Measurements from ENCODE around the gene LILRB3.
"Not testable (repeated sequence)": the region's sequence is repeated elsewhere in the genome, so short reads cannot be mapped to it uniquely, and the experiment has no call there.

Gene LILRB3

DNA sequence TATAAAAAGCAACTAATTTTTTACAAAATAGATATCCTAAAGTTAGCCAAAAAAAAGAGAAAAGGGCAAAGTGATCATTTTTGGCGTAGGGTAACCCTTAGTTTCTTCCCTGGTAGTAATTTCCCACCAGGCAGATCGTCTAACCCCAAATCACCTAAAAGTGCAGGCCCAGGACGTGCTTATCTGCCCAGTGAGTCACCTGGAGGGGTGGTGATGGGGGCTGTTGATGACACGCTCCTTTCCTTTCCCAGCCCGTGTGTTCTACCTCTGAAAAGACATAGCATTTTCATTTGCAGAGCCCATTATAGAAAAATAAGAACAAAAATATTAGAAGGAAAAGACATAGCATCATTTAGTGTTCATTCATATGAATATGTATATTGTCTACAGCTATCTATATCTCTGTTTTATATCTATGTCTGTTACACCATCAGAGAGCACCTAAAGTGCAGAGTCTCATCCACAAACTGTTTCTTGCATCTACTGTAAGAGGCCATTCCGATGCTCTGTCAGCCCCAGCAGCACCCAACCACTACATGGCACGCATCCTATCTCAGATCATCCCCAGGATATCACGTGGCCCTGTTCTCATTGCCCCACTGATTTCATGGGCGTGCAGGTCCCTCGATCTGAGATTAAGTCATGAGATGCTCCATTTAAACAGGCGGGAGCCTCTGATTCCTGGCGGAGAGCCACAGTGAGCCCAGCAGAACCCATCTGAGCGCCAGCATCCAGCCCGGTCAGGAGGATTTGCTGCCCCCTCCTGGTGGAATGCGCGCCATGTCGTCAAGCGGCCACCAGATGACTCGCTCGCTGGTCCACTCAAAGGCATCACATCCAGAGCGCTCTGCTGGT is 8.5 kb upstream of the LILRB3 start:
- Histone ChIP-seq H3K9ac (ENCODE audit: low read length) (no peak overlapping the region), H3K4me3 (ENCODE audit: insufficient read depth in 1 of 2, low read depth in 1 of 2, low read length in 2 of 2) (no peak overlapping the region), H2BK12ac (ENCODE audit: low read length in 2 of 2) (no peak overlapping the region), H4K91ac (ENCODE audit: low read length) (no peak overlapping the region), H4K8ac (ENCODE audit: low read length) (no peak overlapping the region), H3K4ac (ENCODE audit: low read depth in 1 of 2, low read length in 2 of 2) (no peak overlapping the region), H3K27ac (ENCODE audit: low read length, poor library complexity, severe bottlenecking) (no peak overlapping the region), H3K14ac (ENCODE audit: low read length in 2 of 2) (no peak overlapping the region), H2BK120ac (ENCODE audit: low read depth, low read length) (no peak overlapping the region), H3K18ac (ENCODE audit: low read depth in 1 of 2, low read length in 2 of 2) (no peak overlapping the region), H3K9me3 (ENCODE audit: control insufficient read depth, low read length) (peaks cover 8% of the 10 kb centered on the region), H2BK5ac (ENCODE audit: low read depth, low read length, poor library complexity, severe bottlenecking) (no peak overlapping the region), H3K36me3 (ENCODE audit: control insufficient read depth in 1 of 2, insufficient read depth in 2 of 2, low read depth in 1 of 2, low read length in 2 of 2) (no peaks in the 10 kb centered on the region), H3K27me3 (ENCODE audit: control insufficient read depth in 1 of 2, insufficient read depth in 1 of 2, low read length in 2 of 2) (peaks cover 11 to 44% of the 10 kb centered on the region in 2 experiments), H2BK15ac (ENCODE audit: low read depth, poor library complexity, severe bottlenecking) (no peak overlapping the region), H3K79me1 (replicated peaks; ENCODE audit: low read length, poor library complexity, severe bottlenecking) (no peaks in the 10 kb centered on the region), H3K23ac (ENCODE audit: low read length in 2 of 2) (no peak overlapping the region), H3K4me2 (ENCODE audit: low read length, poor library complexity, severe bottlenecking) (no peak overlapping the region), H3K4me1 (ENCODE audit: control insufficient read depth, insufficient read depth, low read depth, low read length) (no peaks in the 10 kb centered on the region), H2AK5ac (ENCODE audit: low read length, severe bottlenecking) (no peak overlapping the region), H2AFZ (ENCODE audit: low read depth, low read length) (no peak overlapping the region)
- peak; percentile 68 for DNase-seq
- 26% methylated on average over 19 of the region's 21 CpGs for WGBS

DNA sequence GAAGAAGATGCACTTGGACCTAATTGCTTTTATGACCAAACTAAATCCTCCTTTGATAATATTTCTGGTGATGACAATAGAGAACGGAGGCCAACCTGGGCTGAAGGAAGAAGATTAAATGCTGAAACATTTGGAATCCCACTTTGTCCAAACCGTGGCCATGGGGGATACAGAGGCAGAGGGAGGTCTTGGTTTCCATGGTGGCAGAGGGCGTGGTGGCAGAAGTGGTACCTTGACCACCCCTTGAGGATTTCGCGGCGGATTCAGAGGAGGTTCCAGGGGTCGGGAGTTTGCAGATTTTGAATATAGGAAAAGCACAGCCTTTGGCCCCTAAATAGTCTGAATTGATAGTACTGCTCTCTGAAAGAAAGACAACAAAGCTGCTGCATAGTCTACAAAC is 7.2 kb upstream of the LILRB3 start:
- Histone ChIP-seq H3K27me3 (ENCODE audit: control insufficient read depth in 1 of 2, insufficient read depth in 1 of 2, low read length in 2 of 2) (peaks cover 11 to 41% of the 10 kb centered on the region in 2 experiments), H2AFZ (ENCODE audit: low read depth, low read length) (no peak overlapping the region), H3K14ac (ENCODE audit: low read length in 2 of 2) (no peak overlapping the region), H4K91ac (ENCODE audit: low read length) (no peak overlapping the region), H3K4ac (ENCODE audit: low read depth in 1 of 2, low read length in 2 of 2) (no peak overlapping the region), H3K36me3 (ENCODE audit: control insufficient read depth in 1 of 2, insufficient read depth in 2 of 2, low read depth in 1 of 2, low read length in 2 of 2) (no peaks in the 10 kb centered on the region), H3K79me1 (replicated peaks; ENCODE audit: low read length, poor library complexity, severe bottlenecking) (no peaks in the 10 kb centered on the region), H2BK15ac (ENCODE audit: low read depth, poor library complexity, severe bottlenecking) (no peak overlapping the region), H2AK5ac (ENCODE audit: low read length, severe bottlenecking) (no peak overlapping the region), H2BK5ac (ENCODE audit: low read depth, low read length, poor library complexity, severe bottlenecking) (no peak overlapping the region), H4K8ac (ENCODE audit: low read length) (no peak overlapping the region), H3K18ac (ENCODE audit: low read depth in 1 of 2, low read length in 2 of 2) (no peak overlapping the region), H3K27ac (ENCODE audit: low read length, poor library complexity, severe bottlenecking) (no peak overlapping the region), H3K4me2 (ENCODE audit: low read length, poor library complexity, severe bottlenecking) (no peak overlapping the region), H3K23ac (ENCODE audit: low read length in 2 of 2) (no peak overlapping the region), H3K4me1 (ENCODE audit: control insufficient read depth, insufficient read depth, low read depth, low read length) (no peaks in the 10 kb centered on the region), H3K4me3 (ENCODE audit: insufficient read depth in 1 of 2, low read depth in 1 of 2, low read length in 2 of 2) (no peak overlapping the region), H2BK120ac (ENCODE audit: low read depth, low read length) (no peak overlapping the region), H3K9ac (ENCODE audit: low read length) (no peak overlapping the region), H2BK12ac (ENCODE audit: low read length in 2 of 2) (no peak overlapping the region), H3K9me3 (ENCODE audit: control insufficient read depth, low read length) (peaks cover 6% of the 10 kb centered on the region)
- 88% methylated on average over 7 of the region's 7 CpGs for whole genome bisulfite sequencing
- no peak for DNase-seq

DNA sequence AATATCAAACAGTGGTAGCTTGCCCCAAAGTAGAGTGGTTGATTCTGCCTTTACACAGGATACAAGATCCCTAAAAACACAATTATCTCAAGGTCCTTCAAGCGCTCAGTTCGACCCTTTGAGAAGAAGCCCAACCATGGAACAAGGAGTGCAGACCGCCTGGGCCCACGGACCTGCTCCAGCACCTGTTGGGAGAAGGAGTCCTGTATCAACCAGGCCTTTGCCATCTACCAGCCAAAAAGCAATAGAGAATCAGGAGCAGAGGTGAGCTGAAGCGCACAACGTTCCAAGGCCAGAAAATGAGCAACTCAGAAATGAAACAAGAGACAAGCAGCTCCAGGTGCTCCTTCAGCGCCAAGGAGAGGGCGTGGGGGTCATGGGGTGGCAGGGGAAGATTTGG is 6.3 kb upstream of the LILRB3 start:
- H3K36me3 ChIP-seq (ENCODE audit: control insufficient read depth in 1 of 2, insufficient read depth in 2 of 2, low read depth in 1 of 2, low read length in 2 of 2), result no peaks in the 10 kb centered on the region
- H3K4me2 ChIP-seq (ENCODE audit: low read length, poor library complexity, severe bottlenecking), result no peak overlapping the region
- H2AFZ ChIP-seq (ENCODE audit: low read depth, low read length), result no peak overlapping the region
- no peak overlapping the region for H2AK5ac ChIP-seq (ENCODE audit: low read length, severe bottlenecking)
- H3K9ac ChIP-seq (ENCODE audit: low read length), result no peak overlapping the region
- H3K9me3 ChIP-seq (ENCODE audit: control insufficient read depth, low read length), result no peaks in the 10 kb centered on the region
- H2BK5ac ChIP-seq (ENCODE audit: low read depth, low read length, poor library complexity, severe bottlenecking), result no peak overlapping the region
- no peaks in the 10 kb centered on the region for H3K4me1 ChIP-seq (ENCODE audit: control insufficient read depth, insufficient read depth, low read depth, low read length)
- H3K23ac ChIP-seq (ENCODE audit: low read length in 2 of 2), result no peak overlapping the region
- H3K4ac ChIP-seq (ENCODE audit: low read depth in 1 of 2, low read length in 2 of 2), result no peak overlapping the region
- H4K8ac ChIP-seq (ENCODE audit: low read length), result no peak overlapping the region
- no peak overlapping the region for H2BK120ac ChIP-seq (ENCODE audit: low read depth, low read length)
- no peaks in the 10 kb centered on the region for H3K79me1 ChIP-seq (replicated peaks; ENCODE audit: low read length, poor library complexity, severe bottlenecking)
- DNase-seq, result no peak
- H3K18ac ChIP-seq (ENCODE audit: low read depth in 1 of 2, low read length in 2 of 2), result no peak overlapping the region
- no peak overlapping the region for H2BK15ac ChIP-seq (ENCODE audit: low read depth, poor library complexity, severe bottlenecking)
- peaks cover 9 to 32% of the 10 kb centered on the region in 2 experiments for H3K27me3 ChIP-seq (ENCODE audit: control insufficient read depth in 1 of 2, insufficient read depth in 1 of 2, low read length in 2 of 2)
- no peak overlapping the region for H3K14ac ChIP-seq (ENCODE audit: low read length in 2 of 2)
- H4K91ac ChIP-seq (ENCODE audit: low read length), result no peak overlapping the region
- no peak overlapping the region for H2BK12ac ChIP-seq (ENCODE audit: low read length in 2 of 2)
- no peak overlapping the region for H3K27ac ChIP-seq (ENCODE audit: low read length, poor library complexity, severe bottlenecking)
- no peak overlapping the region for H3K4me3 ChIP-seq (ENCODE audit: insufficient read depth in 1 of 2, low read depth in 1 of 2, low read length in 2 of 2)
- 90% methylated on average over 8 of the region's 8 CpGs for WGBS

DNA sequence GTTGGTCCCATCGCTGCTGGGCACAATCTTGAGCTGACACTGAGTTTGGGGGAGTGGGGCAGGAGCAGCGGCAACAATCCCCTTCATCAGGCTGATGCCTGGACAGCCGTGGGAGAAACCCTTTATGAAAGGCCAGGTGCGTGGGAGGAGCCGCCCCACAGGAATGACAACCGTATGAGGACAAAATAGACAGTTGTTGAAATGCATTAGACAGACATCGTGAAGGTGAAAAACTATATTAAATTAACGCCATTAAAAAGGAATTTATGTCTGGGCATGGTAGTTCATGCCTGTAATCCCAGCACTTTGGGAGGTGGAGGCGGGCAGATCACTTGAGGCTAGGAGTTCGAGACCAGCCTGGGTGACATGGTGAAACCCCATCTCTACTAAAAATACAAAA is 1.8 kb upstream of the LILRB3 start:
- H3K4me3 ChIP-seq (ENCODE audit: insufficient read depth in 1 of 2, low read depth in 1 of 2, low read length in 2 of 2); H3K4me1 ChIP-seq (ENCODE audit: control insufficient read depth, insufficient read depth, low read depth, low read length); H3K9me3 ChIP-seq (ENCODE audit: control insufficient read depth, low read length); H2BK15ac ChIP-seq (ENCODE audit: low read depth, poor library complexity, severe bottlenecking); H3K14ac ChIP-seq (ENCODE audit: low read length in 2 of 2); H2AK5ac ChIP-seq (ENCODE audit: low read length, severe bottlenecking); H2AFZ ChIP-seq (ENCODE audit: low read depth, low read length); H3K23ac ChIP-seq (ENCODE audit: low read length in 2 of 2); H3K36me3 ChIP-seq (ENCODE audit: control insufficient read depth in 1 of 2, insufficient read depth in 2 of 2, low read depth in 1 of 2, low read length in 2 of 2); H2BK5ac ChIP-seq (ENCODE audit: low read depth, low read length, poor library complexity, severe bottlenecking); H3K79me1 ChIP-seq (replicated peaks; ENCODE audit: low read length, poor library complexity, severe bottlenecking); H3K4ac ChIP-seq (ENCODE audit: low read depth in 1 of 2, low read length in 2 of 2); H3K27ac ChIP-seq (ENCODE audit: low read length, poor library complexity, severe bottlenecking); H2BK12ac ChIP-seq (ENCODE audit: low read length in 2 of 2); H3K4me2 ChIP-seq (ENCODE audit: low read length, poor library complexity, severe bottlenecking); H3K9ac ChIP-seq (ENCODE audit: low read length); H4K8ac ChIP-seq (ENCODE audit: low read length); H3K18ac ChIP-seq (ENCODE audit: low read depth in 1 of 2, low read length in 2 of 2); H2BK120ac ChIP-seq (ENCODE audit: low read depth, low read length); H4K91ac ChIP-seq (ENCODE audit: low read length); DNase-seq: not testable (repeated sequence)
- H3K27me3 ChIP-seq (ENCODE audit: control insufficient read depth in 1 of 2, insufficient read depth in 1 of 2, low read length in 2 of 2), result peaks cover 4 to 27% of the 10 kb centered on the region in 2 experiments
- WGBS, result 91% methylated on average over 10 of the region's 10 CpGs

Measured in mesenchymal stem cell (in vitro differentiated cells and primary cell).